Adrenal gland (tissue), 5 donors: ENCODE data around the gene MOB2.

Experiments used
- POLR2A ChIP-seq, 2 donors: fragments of 450-650 bp; IDR thresholded peaks; one replicate each; pipeline ENCODE4 v1.6.1; 2017; ENCODE audit warnings: antibody characterized with exemption in 2 of 2, mild to moderate bottlenecking in 2 of 2, moderate library complexity in 1 of 2
- TF ChIP-seq, protein P1 (sequence below), 6 experiments: fragments of 450-650 bp in 4 of 6; fragments of 200-600 bp in 2 of 6; sonication (generic) in 1 of 6; IDR thresholded peaks; 1 replicate in 5 of 6; 2 replicates in 1 of 6; pipeline versions ENCODE4 v1.5.1 to v1.8.0; 2016 to 2021; ENCODE audit warnings: antibody characterized with exemption in 6 of 6, mild to moderate bottlenecking in 2 of 6, moderate library complexity in 1 of 6
- donor health status: DM: no; HTN: no; CAD: no.

DNA sequence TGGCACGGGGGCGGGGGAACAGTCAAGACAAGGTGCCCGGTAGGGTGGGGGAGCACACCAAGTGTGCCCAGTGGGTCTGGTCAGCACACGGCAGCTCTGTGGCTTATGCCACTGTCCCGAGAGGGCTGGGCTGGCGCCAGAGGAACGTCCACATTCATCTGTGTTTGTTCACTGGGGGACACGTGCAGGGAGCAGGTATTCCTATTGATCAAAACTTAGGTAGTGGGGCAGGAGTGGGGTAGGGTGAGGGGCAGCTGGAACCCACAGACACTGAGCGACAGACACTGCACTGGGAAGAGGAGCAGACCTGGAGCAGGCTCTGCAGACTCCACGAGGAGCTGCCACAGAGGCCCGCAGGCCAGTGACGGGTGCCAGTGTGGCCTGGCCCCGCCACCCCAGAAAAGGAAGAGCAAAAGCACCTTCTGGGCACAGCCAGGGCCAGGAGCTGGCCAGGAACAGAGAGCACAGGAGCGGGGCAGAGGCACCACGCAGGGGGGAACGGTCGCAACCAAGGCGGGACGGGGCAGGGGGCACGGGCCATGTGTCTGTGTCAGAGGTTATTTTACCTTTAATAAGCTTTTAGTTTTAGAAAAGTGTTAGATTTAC lies 2.1 kb upstream of the MOB2 start:
- TF ChIP-seq, protein P1, sequence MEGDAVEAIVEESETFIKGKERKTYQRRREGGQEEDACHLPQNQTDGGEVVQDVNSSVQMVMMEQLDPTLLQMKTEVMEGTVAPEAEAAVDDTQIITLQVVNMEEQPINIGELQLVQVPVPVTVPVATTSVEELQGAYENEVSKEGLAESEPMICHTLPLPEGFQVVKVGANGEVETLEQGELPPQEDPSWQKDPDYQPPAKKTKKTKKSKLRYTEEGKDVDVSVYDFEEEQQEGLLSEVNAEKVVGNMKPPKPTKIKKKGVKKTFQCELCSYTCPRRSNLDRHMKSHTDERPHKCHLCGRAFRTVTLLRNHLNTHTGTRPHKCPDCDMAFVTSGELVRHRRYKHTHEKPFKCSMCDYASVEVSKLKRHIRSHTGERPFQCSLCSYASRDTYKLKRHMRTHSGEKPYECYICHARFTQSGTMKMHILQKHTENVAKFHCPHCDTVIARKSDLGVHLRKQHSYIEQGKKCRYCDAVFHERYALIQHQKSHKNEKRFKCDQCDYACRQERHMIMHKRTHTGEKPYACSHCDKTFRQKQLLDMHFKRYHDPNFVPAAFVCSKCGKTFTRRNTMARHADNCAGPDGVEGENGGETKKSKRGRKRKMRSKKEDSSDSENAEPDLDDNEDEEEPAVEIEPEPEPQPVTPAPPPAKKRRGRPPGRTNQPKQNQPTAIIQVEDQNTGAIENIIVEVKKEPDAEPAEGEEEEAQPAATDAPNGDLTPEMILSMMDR (IDR thresholded peaks at IDR 0.05), result no peak
- no peak for TF ChIP-seq POLR2A (IDR thresholded peaks at IDR 0.05)
